Measurements from ENCODE around the gene WASF3. TPM values are rescaled to one million over a fixed set of nuclear protein-coding genes. Genes with fewer than 3 reads are reported as not detected.

Gene WASF3, protein sequence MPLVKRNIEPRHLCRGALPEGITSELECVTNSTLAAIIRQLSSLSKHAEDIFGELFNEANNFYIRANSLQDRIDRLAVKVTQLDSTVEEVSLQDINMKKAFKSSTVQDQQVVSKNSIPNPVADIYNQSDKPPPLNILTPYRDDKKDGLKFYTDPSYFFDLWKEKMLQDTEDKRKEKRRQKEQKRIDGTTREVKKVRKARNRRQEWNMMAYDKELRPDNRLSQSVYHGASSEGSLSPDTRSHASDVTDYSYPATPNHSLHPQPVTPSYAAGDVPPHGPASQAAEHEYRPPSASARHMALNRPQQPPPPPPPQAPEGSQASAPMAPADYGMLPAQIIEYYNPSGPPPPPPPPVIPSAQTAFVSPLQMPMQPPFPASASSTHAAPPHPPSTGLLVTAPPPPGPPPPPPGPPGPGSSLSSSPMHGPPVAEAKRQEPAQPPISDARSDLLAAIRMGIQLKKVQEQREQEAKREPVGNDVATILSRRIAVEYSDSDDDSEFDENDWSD
- 9.4 TPM for total RNA-seq (ENCODE audit: insufficient read depth, low replicate concordance)

DNA sequence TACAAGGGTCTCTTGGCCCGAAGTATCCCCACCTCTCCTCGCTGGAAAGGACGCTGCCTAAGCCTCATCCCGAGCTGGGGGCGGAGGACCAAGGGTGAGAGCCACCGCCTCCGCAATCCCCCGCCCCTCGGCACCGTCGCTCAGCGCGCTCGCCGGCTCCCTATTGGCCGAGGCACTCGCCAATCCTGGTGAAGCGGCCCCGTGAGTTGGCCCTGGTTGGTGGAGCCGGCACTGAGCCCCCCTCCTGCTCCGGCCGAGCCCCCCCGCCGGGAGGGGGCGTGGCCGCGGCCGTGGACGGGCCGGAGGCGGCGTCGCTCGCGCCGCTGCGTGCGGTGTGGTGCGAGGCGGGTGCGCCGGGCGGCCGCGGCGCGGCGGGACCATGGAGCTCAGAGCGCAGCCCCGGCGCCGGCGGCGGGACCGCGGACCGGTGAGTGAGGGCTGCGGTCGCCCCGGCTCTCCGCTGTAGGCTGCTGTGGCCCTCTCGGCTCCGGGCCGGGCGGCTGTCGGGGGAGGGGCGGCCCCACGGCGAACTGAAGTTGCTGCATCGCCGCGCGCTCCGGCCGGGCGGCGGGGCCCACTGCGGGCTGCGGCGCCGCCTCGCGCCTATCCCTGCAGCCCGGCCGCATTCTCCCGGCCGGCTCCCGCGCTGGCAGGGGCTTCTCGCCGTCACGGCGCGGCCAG lies at the start of gene WASF3:
Gene WASF3, plus strand, starts transcription at position 291 of the 681 bp plus-strand sequence. CDS start 84,588 bp downstream, outside the sequence.
- DNase-seq (ENCODE audit: low spot score): peak; percentile 95

DNA sequence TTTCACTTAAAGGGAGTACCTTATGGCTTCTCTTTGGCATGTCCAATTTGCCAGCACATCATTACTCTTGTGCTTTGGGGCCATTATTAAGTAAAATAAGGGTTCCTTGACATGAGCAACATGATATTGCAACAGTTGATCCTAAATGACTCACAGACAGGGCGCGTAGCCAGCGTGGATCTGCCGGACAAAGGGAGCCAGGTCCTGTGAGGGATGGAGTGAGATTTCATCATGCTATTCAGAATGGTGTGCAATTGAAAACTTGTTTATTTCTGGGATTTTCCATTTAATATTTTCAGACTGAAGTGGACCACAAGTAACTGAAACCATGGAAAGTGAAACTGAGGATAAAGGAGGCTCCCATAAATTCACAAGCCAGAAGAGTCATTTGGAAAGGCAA lies 48.6 kb upstream of the WASF3 start:
- DNase-seq (ENCODE audit: low spot score): no peak

DNA sequence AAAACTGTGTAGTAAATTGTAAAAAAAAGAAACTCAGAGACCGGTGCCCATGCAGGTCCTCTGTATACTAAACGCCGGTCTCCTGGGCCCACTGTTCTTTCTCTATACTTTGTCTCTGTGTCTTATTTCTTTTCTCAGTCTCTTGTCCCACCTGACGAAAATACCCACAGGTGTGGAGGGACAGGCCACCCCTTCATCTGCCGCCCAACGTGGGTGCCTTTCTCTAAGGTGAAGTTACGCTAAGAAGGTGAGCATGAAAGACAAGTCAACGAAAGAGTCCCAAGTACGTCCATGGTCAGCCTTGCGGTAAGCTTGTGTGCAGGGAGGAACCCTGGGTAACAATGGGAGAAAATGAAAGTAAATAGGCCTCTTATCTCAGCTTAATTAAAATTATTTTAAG lies 48.0 kb upstream of the WASF3 start:
- DNase-seq (ENCODE audit: low spot score): no peak

DNA sequence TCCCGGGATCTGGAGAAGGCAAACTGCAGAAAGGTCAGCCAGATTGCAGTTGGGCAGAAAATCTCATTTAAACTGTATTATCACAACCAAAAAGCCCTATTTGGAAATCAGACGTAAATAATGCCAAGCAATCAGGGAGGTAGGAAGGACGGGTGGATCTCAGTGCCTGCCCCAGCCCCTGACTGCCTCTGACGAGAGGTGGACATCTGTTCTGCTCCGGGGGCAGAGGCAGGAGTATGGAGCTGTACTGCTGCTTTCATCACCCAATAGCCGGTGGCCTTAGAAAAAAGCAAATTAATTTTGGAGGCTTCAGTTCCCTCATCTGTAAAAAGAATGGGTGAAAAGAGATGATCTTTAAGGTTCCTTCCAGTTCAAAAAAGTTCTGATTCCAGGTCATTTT lies 43.6 kb upstream of the WASF3 start:
- peak; percentile 42 for DNase-seq (ENCODE audit: low spot score)

DNA sequence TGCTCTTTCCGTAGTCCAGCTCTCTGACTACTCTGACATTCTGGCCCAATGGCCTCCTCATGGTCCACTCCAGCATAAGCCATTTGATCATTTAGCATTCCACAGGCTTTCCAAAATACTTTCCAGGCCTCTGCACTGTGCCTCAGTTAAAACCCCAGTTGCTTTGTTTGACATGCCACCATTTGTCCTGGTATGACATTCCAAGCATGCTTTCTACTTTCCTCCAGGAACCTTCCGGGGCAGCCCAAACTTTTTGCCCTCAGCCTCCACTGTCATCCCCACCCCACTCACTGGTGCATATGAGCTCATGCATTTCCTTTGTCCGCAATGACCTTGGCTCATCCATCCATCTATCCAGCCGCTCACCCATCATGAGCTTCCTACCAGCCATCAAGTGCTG lies 41.8 kb upstream of the WASF3 start:
- DNase-seq (ENCODE audit: low spot score): no peak

DNA sequence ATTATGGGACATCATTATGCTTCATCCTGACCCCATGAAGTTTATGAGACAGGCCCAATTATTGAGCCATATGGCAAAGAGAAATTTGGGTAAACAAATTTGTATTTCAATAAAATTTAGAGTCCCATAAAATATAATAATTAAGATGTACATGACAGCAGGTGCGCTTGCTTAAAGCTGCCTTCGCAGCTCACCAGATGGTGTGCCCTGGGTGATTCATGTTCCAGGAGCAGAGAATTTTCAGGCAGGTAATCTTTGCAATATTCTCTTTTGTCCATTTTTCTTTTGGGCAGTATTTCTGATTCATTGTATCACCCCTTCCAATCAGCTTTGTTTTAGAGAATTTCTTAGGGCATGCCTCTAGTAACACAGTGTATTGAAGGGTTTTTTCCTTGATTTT lies 39.5 kb upstream of the WASF3 start:
- no peak for DNase-seq (ENCODE audit: low spot score)

DNA sequence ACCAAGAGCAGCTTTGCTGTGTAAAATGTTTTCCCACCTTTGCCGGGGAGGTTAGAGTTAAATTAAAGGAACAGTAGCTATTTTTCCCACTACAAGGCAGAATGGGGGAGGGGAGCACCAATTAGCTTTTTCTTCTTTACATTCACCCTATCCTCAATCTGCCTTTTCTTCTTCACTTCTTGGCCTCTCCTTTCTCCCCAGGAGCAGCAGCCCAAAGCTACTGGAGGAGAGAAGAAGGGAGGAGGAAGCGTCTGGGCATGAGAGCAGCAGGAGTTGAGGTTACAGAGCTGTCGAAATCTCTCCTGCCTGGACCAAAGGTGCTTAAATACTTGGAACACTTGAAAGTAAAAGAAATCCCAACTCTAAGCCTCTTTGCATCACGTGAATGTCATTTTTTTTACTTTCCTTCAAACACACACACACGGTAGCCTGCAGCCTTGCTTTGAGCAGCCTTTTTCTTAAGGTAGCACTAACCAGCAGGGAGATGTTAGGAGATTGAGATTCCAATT lies 39.0 kb upstream of the WASF3 start:
- DNase-seq (ENCODE audit: low spot score): no peak

DNA sequence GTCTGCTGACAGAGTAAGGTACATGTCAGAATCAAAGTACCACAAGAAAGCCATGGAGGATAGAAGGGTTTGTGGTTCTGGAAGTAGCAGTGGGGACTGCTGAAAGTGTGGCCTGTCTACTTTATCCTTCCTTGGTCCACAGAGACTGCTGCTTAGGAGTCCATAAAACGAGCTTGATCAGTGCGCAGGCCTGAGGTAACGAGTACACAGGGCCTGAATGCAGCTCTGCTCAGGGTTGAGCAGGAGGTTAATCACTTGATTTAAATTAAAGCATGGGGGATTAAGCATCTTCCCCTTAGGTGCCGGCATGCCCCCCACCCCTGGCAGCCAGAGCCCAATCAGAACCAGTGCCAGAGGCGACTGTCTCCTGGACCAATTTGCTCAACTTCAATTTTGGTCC lies 34.9 kb upstream of the WASF3 start:
- no peak for DNase-seq (ENCODE audit: low spot score)

DNA sequence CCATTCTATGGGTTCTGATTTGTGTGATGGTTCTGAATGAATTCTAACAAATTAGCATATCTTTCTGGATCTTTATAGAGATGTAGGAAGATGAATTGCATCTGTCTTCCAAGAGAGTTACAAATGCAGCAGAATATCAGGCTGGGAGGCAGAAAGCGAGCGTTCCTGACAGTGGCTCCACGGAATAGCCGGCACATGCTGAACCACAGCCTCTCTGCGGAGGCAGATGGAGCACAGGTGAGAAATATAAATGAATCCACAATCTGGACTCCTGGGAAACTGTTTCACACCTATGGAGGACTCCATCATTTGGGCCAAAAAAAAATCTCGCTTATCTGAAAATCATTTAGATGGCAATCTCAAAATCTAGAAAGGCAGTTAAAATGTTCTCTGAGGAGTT lies 34.5 kb upstream of the WASF3 start:
- DNase-seq (ENCODE audit: low spot score): no peak

DNA sequence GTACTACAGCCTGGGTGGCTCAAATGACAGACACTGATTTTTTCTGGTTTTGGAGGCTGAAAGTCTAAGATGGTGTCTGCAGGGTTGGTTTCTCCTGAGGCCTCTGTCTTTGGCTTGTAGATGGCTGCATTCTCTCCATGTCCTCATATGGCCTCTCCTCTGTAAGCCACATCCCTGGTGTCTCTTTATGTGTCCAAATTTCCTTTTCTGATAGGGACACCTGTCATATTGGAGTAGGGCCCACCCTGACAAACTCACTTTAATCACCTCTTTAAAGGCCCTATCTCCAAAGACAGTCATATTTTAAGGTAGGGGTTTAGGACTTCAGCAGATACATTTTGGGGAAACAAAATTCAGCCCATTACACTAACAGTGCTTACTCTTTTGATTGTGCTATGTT lies 32.0 kb upstream of the WASF3 start:
- no peak for DNase-seq (ENCODE audit: low spot score)

DNA sequence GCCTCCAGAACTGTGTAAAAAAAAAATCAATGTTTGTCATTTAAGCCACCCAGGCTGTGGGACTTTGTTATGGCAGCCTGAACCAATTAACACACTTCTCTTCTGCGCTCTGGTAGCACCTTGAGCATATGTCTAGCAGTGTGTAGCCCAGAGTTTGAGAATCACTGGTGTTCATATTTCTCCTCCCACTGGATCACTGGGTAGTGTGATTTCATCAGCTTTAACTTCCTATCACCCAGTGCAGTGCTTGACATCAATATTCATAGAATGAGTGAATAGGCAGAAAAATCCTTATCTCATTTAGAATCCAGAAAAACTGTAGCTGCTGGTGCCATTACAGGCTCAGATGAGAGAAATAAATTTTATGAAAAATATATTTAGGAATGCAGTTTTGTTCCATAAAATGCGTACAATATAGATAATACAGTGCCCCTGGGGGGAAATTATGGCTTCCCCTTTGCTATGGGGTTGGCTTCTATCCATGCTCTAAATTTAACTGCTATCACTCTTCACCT lies 30.7 kb upstream of the WASF3 start:
- DNase-seq (ENCODE audit: low spot score): no peak

DNA sequence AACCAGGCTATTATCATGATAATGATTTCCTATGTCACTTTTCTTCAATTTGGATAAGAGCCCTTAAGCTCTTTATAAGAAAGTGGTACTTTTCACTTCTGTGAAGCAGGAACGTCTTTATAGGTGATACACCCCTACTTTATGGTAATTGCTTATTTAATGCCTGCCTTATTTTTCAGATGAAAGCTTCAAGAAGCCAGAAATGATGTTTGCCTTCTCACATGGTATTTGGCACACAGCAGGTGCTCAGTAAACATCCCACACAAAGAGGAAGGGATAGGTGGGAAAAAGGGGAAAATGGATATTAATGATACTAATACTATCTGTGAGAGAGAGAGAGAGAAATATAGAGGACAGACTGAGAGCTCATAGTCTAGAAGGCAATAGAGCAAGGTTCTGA lies 29.0 kb upstream of the WASF3 start:
- DNase-seq (ENCODE audit: low spot score): no peak

DNA sequence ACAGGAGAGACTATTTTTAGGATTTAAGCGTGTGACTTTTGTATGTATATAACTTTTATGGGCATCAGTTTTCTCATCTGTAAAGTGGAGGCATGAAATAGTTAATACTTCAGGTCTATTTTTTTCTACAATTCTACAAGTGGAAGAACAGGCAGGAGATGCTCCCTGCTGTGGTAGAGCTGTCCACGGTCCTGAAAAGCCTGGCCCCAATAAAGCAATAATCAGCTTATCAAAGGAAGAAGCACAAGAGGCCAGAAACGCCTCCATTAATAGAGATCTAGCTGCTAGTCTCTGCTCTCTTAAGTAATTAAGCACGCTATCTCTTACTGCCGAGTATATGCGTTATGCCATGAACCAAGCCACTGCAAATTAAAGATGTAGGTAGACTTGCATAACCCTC lies 28.0 kb upstream of the WASF3 start:
- peak; percentile 62 for DNase-seq (ENCODE audit: low spot score)

DNA sequence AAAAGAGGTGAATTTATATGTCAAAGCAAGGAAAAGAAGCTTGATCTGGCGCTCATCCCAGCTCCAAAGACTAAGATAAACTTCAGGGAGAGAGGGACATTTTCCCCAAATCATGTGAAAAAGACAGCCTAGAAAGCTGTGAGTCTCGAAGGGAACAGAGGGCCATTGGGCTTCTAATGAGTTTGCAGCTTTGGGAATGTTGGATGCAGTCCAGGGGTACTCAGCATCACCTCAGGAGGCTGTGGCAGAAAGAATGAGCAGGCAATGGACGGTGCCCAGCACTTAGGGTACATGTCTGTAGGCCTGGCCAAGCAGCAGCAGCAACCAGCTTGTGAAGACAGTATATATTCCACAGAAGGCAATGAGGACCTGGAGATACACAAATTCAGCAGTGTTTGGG lies 25.7 kb upstream of the WASF3 start:
- no peak for DNase-seq (ENCODE audit: low spot score)

DNA sequence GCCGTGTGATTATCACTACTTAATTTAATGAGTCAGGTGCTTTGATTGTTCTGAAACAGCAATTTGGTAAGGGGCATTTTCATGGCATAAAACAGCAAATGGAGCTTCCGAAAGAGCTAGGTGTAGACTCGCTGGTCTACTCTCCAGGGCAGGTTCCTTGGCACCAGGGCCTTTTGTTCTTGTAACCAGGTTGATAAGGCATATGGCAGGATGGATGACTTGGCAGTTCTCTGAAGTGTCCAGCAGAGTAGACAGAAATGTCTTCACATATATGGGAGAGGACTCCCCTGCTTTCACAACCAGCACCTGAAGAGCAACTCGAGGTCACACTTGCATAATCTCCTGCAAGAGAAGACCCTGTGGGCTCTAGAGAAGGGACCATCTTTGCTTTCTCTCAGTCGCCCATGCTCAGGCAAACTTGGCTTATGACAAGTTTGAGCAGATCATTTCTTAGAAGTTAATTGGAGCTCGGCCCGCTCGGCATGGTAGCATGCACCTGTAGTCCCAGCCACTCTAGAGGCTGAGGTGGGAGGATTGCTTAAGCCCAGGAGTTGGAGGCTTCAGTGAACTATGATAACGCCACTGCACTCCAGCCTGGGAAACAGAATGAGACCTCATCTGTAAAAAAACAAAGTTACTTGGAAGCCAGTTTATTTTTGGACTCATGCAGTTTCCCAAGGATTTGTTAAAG lies 23.3 kb upstream of the WASF3 start:
- no peak for DNase-seq (ENCODE audit: low spot score)

DNA sequence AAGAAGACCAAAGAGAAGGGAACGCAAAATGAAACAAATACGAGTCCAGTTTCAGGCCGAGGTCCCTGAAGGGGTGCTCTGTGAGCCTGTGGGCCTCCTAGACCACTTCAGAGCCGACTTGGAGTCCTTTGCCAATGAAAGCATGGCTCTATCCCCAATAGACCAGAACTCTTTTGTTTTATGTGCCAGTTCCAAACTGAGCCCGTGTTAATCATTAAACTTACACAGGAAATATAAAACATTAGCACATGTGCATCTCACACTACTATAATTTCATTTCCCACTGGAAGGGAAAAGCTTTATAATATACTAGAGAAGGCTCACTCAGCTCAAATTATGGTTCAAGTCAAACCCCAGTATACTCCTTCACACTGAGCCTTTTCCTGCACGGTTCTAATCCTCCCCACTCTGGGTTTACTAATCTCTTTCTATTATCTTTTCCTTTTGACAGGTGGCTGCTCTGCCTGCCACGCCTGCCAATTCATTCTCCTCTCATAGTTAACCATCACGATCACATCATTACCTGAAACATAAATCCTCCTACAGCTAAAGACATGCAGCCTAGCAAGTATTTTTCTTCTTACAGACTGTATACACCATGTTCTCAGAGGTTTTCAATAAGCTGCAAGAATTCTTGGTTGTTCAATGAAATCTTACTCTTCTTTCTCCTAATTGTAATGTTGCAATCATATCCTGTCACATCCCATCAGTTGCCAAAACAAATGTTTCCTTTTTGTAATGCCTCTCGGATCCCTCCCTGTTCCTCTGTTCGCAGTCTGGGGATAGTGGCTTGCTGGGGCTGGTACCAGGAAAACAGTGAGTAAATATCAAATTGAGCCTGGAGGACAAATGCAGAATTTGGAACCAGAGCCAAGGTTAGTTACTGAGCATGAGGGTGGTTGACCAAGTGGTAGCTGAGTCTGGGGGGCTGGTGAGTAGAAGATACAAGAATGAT lies 18.8 kb upstream of the WASF3 start:
- no peak for DNase-seq (ENCODE audit: low spot score)

DNA sequence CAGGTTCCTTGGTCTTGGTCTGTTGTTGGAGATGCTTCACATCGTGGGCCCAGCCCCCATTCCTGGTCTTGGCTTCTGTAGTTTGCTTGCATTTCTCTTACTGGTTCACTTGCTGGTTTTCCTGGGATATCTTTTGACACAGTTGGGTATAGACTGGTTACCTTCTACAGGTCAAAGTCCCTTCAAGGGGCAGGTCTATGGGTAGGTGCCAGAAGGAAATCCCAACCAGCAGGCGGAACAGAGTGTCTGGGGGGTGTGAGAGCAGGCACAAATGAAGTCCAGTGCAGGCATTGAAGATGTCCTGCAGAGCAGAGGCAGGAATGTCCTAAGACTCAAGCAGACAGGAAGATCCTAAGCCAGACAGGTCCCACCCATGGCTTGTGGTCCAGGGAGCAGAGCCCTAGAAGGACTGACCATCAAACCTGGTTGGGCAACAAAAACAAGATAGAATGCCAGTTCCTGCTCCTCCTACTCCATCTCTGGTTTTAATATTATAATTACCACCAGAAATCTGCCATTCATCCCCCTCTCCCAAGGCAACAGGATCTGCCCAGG lies 17.7 kb upstream of the WASF3 start:
- no peak for DNase-seq (ENCODE audit: low spot score)

DNA sequence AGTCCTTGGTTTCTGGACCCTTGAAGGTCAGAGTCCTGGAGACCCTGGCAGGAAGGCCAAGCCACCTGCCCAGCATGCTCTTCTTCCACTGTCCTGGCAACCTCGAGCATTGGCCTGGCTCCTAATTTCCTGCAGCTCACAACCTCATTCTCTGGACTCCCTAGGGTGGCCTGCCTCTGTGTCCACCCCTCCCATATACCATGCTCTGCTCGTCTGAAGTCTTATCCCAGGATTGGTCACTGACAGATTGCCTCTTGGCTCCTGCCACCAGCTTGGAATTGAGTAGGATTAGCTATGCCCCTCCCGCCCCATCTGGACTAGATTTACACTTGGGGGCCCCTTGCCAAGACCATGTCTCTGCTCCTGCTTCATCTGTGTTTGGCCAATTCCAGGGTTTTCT lies 17.1 kb upstream of the WASF3 start:
- peak; percentile 36 for DNase-seq (ENCODE audit: low spot score)

DNA sequence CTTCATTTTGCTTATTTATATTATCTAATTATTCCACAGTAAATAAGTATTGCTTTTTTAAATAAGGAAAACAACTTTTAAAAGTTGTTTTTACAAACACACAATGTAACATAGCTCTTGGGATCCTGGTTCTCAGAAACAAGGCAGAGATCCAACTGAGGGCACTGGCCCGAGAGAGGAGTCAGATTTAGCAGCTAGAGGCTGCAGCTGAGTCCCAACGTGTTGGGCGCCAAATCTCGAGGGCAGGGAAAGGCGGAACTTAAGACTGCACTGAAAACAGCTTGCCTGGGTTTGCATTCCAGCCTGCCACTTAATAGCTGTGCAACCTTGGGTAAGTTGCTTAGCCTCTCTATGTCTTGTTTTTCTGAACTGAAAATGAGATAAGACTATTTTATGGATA lies 16.4 kb upstream of the WASF3 start:
- DNase-seq (ENCODE audit: low spot score): no peak
